Measurements from ENCODE around the gene ATL2.

ATL2 gene

GRCh38 chr2:38277245-38278116, 99.6 kb downstream of the ATL2 start:
- Histone ChIP-seq H3K4me3 (ENCODE audit: control insufficient read depth in 1 of 7, extremely low read depth in 1 of 7, insufficient read depth in 4 of 7, low read depth in 2 of 7, low read length in 6 of 7) (no peak overlapping the region), H3K27ac (ENCODE audit: insufficient read depth in 1 of 2, low read depth in 1 of 2, low read length in 2 of 2, poor library complexity in 1 of 2, severe bottlenecking in 2 of 2) (no peak overlapping the region), H3K9me3 (ENCODE audit: control extremely low read depth in 1 of 5, control insufficient read depth in 4 of 5, insufficient read depth in 2 of 5, low read depth in 1 of 5, low read length in 4 of 5) (no peaks in the 10 kb centered on the region), H3K36me3 (ENCODE audit: control insufficient read depth in 4 of 4, insufficient read depth in 4 of 4, low read length in 3 of 4) (no peaks in the 10 kb centered on the region), H3K4me1 (ENCODE audit: control extremely low read depth in 1 of 4, control insufficient read depth in 4 of 4, insufficient read depth in 4 of 4, low read length in 3 of 4) (no peaks in the 10 kb centered on the region), H3K27me3 (replicated peaks in 2 of 5; ENCODE audit: control insufficient read depth in 4 of 5, insufficient read depth in 5 of 5, low read length in 4 of 5) (peaks cover 0 to 2% (median 0%) of the 10 kb centered on the region in 5 experiments)
- CTCF ChIA-PET = interaction anchor here (1.0 to 1.1 kb wide), 2 partner anchors 430 to 886 kb away, joined by 3 read pairs; no protein-coding TSS in a partner anchor
- no CpG with 5 or more reads among the region's 6 CpGs for WGBS (ENCODE audit: insufficient coverage)
- DNase-seq = no peak
- POLR2A ChIA-PET = no interaction called here

GRCh38 chr2:38274286-38275276, 102.5 kb downstream of the ATL2 start:
- 58% methylated on average over 4 of the region's 7 CpGs for WGBS (ENCODE audit: insufficient coverage)
- H3K4me1 ChIP-seq (ENCODE audit: control extremely low read depth in 1 of 4, control insufficient read depth in 4 of 4, insufficient read depth in 4 of 4, low read length in 3 of 4) = no peaks in the 10 kb centered on the region
- H3K4me3 ChIP-seq (ENCODE audit: control insufficient read depth in 1 of 7, extremely low read depth in 1 of 7, insufficient read depth in 4 of 7, low read depth in 2 of 7, low read length in 6 of 7) = no peak overlapping the region
- H3K27me3 ChIP-seq (replicated peaks in 2 of 5; ENCODE audit: control insufficient read depth in 4 of 5, insufficient read depth in 5 of 5, low read length in 4 of 5) = no peaks in the 10 kb centered on the region
- H3K27ac ChIP-seq (ENCODE audit: insufficient read depth in 1 of 2, low read depth in 1 of 2, low read length in 2 of 2, poor library complexity in 1 of 2, severe bottlenecking in 2 of 2) = no peak overlapping the region
- POLR2A ChIA-PET = no interaction called here
- peak; percentile 78 to 89 (median 83) for DNase-seq
- CTCF ChIA-PET = interaction anchor here (0.6 to 1.5 kb wide), 12 partner anchors 9 to 1023 kb away, joined by 3 to 8 read pairs (median 4); no protein-coding TSS in a partner anchor
- no peaks in the 10 kb centered on the region for H3K36me3 ChIP-seq (ENCODE audit: control insufficient read depth in 4 of 4, insufficient read depth in 4 of 4, low read length in 3 of 4)
- H3K9me3 ChIP-seq (ENCODE audit: control extremely low read depth in 1 of 5, control insufficient read depth in 4 of 5, insufficient read depth in 2 of 5, low read depth in 1 of 5, low read length in 4 of 5) = no peaks in the 10 kb centered on the region

GRCh38 chr2:38271697-38272096, 105.4 kb downstream of the ATL2 start:
- no peaks in the 10 kb centered on the region for H3K36me3 ChIP-seq (ENCODE audit: control insufficient read depth in 4 of 4, insufficient read depth in 4 of 4, low read length in 3 of 4)
- POLR2A ChIA-PET = interaction anchor here (0.7 kb wide), 1 partner anchor 480 kb away, joined by 3 read pairs; the partner anchor contains the start of gene SRSF7
- CTCF ChIA-PET = interaction anchor here (1.0 to 2.0 kb wide), 3 partner anchors 18 to 280 kb away, joined by 3 to 4 read pairs (median 4); no protein-coding TSS in a partner anchor

GRCh38 chr2:38269421-38269820, 107.7 kb downstream of the ATL2 start:
- WGBS (ENCODE audit: insufficient coverage) = no CpG with 5 or more reads among the region's 1 CpG
- Histone ChIP-seq H3K36me3 (ENCODE audit: control insufficient read depth in 4 of 4, insufficient read depth in 4 of 4, low read length in 3 of 4) (no peaks in the 10 kb centered on the region), H3K9me3 (ENCODE audit: control extremely low read depth in 1 of 5, control insufficient read depth in 4 of 5, insufficient read depth in 2 of 5, low read depth in 1 of 5, low read length in 4 of 5) (no peaks in the 10 kb centered on the region), H3K27me3 (replicated peaks in 2 of 5; ENCODE audit: control insufficient read depth in 4 of 5, insufficient read depth in 5 of 5, low read length in 4 of 5) (no peaks in the 10 kb centered on the region), H3K27ac (ENCODE audit: insufficient read depth in 1 of 2, low read depth in 1 of 2, low read length in 2 of 2, poor library complexity in 1 of 2, severe bottlenecking in 2 of 2) (no peak overlapping the region), H3K4me3 (ENCODE audit: control insufficient read depth in 1 of 7, extremely low read depth in 1 of 7, insufficient read depth in 4 of 7, low read depth in 2 of 7, low read length in 6 of 7) (no peak overlapping the region), H3K4me1 (ENCODE audit: control extremely low read depth in 1 of 4, control insufficient read depth in 4 of 4, insufficient read depth in 4 of 4, low read length in 3 of 4) (no peaks in the 10 kb centered on the region)
- ChIA-PET POLR2A (no interaction called here), CTCF (no interaction called here)
- no peak for DNase-seq

More at GRCh38 chr2:38271697-38272096, 105.4 kb downstream of the ATL2 start:
- H3K4me1 ChIP-seq (ENCODE audit: control extremely low read depth in 1 of 4, control insufficient read depth in 4 of 4, insufficient read depth in 4 of 4, low read length in 3 of 4) = no peaks in the 10 kb centered on the region
- H3K4me3 ChIP-seq (ENCODE audit: control insufficient read depth in 1 of 7, extremely low read depth in 1 of 7, insufficient read depth in 4 of 7, low read depth in 2 of 7, low read length in 6 of 7) = no peak overlapping the region
- 100% methylated on average over 1 of the region's 3 CpGs for WGBS (ENCODE audit: insufficient coverage)
- H3K9me3 ChIP-seq (ENCODE audit: control extremely low read depth in 1 of 5, control insufficient read depth in 4 of 5, insufficient read depth in 2 of 5, low read depth in 1 of 5, low read length in 4 of 5) = no peaks in the 10 kb centered on the region
- no peaks in the 10 kb centered on the region for H3K27me3 ChIP-seq (replicated peaks in 2 of 5; ENCODE audit: control insufficient read depth in 4 of 5, insufficient read depth in 5 of 5, low read length in 4 of 5)
- H3K27ac ChIP-seq (ENCODE audit: insufficient read depth in 1 of 2, low read depth in 1 of 2, low read length in 2 of 2, poor library complexity in 1 of 2, severe bottlenecking in 2 of 2) = no peak overlapping the region
- DNase-seq = no peak

GRCh38 chr2:38268691-38269327, 108.3 kb downstream of the ATL2 start:
- POLR2A ChIA-PET = no interaction called here
- H3K9me3 ChIP-seq (ENCODE audit: control extremely low read depth in 1 of 5, control insufficient read depth in 4 of 5, insufficient read depth in 2 of 5, low read depth in 1 of 5, low read length in 4 of 5) = no peaks in the 10 kb centered on the region
- H3K27me3 ChIP-seq (replicated peaks in 2 of 5; ENCODE audit: control insufficient read depth in 4 of 5, insufficient read depth in 5 of 5, low read length in 4 of 5) = no peaks in the 10 kb centered on the region
- CTCF ChIA-PET = no interaction called here
- no peaks in the 10 kb centered on the region for H3K4me1 ChIP-seq (ENCODE audit: control extremely low read depth in 1 of 4, control insufficient read depth in 4 of 4, insufficient read depth in 4 of 4, low read length in 3 of 4)
- H3K27ac ChIP-seq (ENCODE audit: insufficient read depth in 1 of 2, low read depth in 1 of 2, low read length in 2 of 2, poor library complexity in 1 of 2, severe bottlenecking in 2 of 2) = no peak overlapping the region
- no peak overlapping the region for H3K4me3 ChIP-seq (ENCODE audit: control insufficient read depth in 1 of 7, extremely low read depth in 1 of 7, insufficient read depth in 4 of 7, low read depth in 2 of 7, low read length in 6 of 7)
- DNase-seq = no peak
- H3K36me3 ChIP-seq (ENCODE audit: control insufficient read depth in 4 of 4, insufficient read depth in 4 of 4, low read length in 3 of 4) = no peaks in the 10 kb centered on the region
- 100% methylated on average over 3 of the region's 3 CpGs for WGBS (ENCODE audit: insufficient coverage)

GRCh38 chr2:38268001-38268400, 109.1 kb downstream of the ATL2 start:
- Histone ChIP-seq H3K27me3 (replicated peaks in 2 of 5; ENCODE audit: control insufficient read depth in 4 of 5, insufficient read depth in 5 of 5, low read length in 4 of 5) (no peaks in the 10 kb centered on the region), H3K4me3 (ENCODE audit: control insufficient read depth in 1 of 7, extremely low read depth in 1 of 7, insufficient read depth in 4 of 7, low read depth in 2 of 7, low read length in 6 of 7) (no peak overlapping the region), H3K9me3 (ENCODE audit: control extremely low read depth in 1 of 5, control insufficient read depth in 4 of 5, insufficient read depth in 2 of 5, low read depth in 1 of 5, low read length in 4 of 5) (no peaks in the 10 kb centered on the region), H3K36me3 (ENCODE audit: control insufficient read depth in 4 of 4, insufficient read depth in 4 of 4, low read length in 3 of 4) (no peaks in the 10 kb centered on the region), H3K4me1 (ENCODE audit: control extremely low read depth in 1 of 4, control insufficient read depth in 4 of 4, insufficient read depth in 4 of 4, low read length in 3 of 4) (no peaks in the 10 kb centered on the region), H3K27ac (ENCODE audit: insufficient read depth in 1 of 2, low read depth in 1 of 2, low read length in 2 of 2, poor library complexity in 1 of 2, severe bottlenecking in 2 of 2) (no peak overlapping the region)
- ChIA-PET CTCF (no interaction called here), POLR2A (no interaction called here)
- DNase-seq = no peak
- WGBS (ENCODE audit: insufficient coverage) = 100% methylated on average over 1 of the region's 2 CpGs

Measured in common myeloid progenitor, CD34-positive (primary cell).